AG04450 (cell line): Measurements from ENCODE around the gene SLC30A2. TPM values are rescaled to one million over a fixed set of nuclear protein-coding genes. Genes with fewer than 3 reads are reported as not detected.

Experiments used
- CTCF ChIA-PET: fragments of 300-600, 350-600 bp; formaldehyde crosslinking; extraction: SDS; loops from one replicate; lab custom pipeline; 2022; ENCODE audit warnings: antibody characterized with exemption, inconsistent platforms; lab: Charles Lee
- POLR2A ChIA-PET: fragments of 350-600 bp; formaldehyde crosslinking; extraction: SDS; loops from one replicate; lab custom pipeline; 2021; ENCODE audit warnings: antibody characterized with exemption, inconsistent platforms; lab: Yijun Ruan, JAX
- DNase-seq: peaks from one replicate; pipeline ENCODE4 v3.0.0-alpha.2; 2011; ENCODE audit warnings: low read depth, low spot score
- H3K27ac ChIP-seq: one replicate; pipeline ENCODE4 v1.5.1; 2012; ENCODE audit warnings: low read depth, low read length, control low read depth
- H3K27me3 ChIP-seq: one replicate; pipeline ENCODE4 v1.6.0; 2012; ENCODE audit warnings: low read length; ENCODE audit not compliant: control insufficient read depth, insufficient read depth
- H3K4me3 ChIP-seq: 2 replicates; pipeline ENCODE4 v1.5.1; 2011; ENCODE audit warnings: mild to moderate bottlenecking, low read depth, low read length, control low read depth
- H3K9me3 ChIP-seq: 2 replicates; pipeline ENCODE4 v1.5.1; 2012; ENCODE audit warnings: low read length; ENCODE audit not compliant: control insufficient read depth, insufficient read depth
- CTCF ChIP-seq: IDR thresholded peaks from 2 replicates; pipeline ENCODE4 v1.5.1; 2011; ENCODE audit warnings: low read depth, low read length, control low read depth, inconsistent platforms
- polyA plus RNA-seq: library from polyadenylated mRNA; depleted of rRNA; stranded (reverse); fragments of >200 nt; gene quantifications from 2 replicates; pipeline ENCODE4 v1.2.3, GENCODE V29; 2011

Gene SLC30A2
- polyA plus RNA-seq, 1 experiment = not detected

GRCh38 chr1:26070963-26071342 is 25.0 kb upstream of the SLC30A2 start:
- DNase-seq = no peak
- H3K27me3 ChIP-seq = peaks cover 57% of the 10 kb centered on the region
- no peak overlapping the region for H3K27ac ChIP-seq
- ChIA-PET CTCF (interaction anchor here (1.2 kb wide), 1 partner anchor 34 kb away, joined by 3 read pairs; no protein-coding TSS in a partner anchor), POLR2A (no interaction called here)
- H3K9me3 ChIP-seq = no peaks in the 10 kb centered on the region
- TF ChIP-seq CTCF = no peak
- H3K4me3 ChIP-seq = no peak overlapping the region

DNA sequence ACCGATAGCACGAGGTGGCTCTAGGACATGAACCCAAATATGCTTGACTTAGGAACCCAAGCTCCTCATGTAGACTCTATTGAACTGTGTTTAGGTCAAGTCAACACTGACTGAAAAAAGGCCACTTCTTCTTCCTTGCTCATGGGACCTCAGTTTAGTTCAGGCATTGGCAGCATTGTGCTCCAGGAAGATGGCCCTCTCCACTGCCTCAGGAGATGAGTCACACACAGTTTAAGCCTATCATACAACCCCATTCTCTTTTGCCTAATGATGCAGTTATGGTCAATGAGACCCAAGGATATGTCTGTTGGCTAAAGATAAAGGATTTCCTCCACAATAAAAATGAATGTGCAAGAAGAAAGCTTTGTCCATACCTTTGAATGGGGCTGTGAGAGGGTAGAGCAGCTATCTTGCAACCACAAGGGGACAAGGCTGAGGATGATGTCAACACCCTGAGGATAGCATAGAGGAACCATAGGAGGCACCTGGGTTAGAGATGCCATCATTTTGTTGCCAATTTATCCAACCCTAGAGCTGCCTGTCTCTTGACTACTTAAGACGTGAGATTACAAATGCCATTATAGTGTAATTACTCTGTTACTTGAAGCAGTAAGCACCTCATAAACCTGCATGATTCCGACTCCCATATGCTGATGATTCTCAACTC is 24.5 kb upstream of the SLC30A2 start:
- ChIA-PET POLR2A (no interaction called here), CTCF (interaction anchor here (1.2 kb wide), 1 partner anchor 34 kb away, joined by 3 read pairs; no protein-coding TSS in a partner anchor)
- no peak for DNase-seq
- Histone ChIP-seq H3K27ac (no peak overlapping the region), H3K27me3 (peaks cover 57% of the 10 kb centered on the region), H3K9me3 (no peaks in the 10 kb centered on the region), H3K4me3 (no peak overlapping the region)
- no peak for TF ChIP-seq CTCF

- POLR2A ChIA-PET = interaction anchor here (0.6 kb wide), 1 partner anchor 71 kb away, joined by 3 read pairs; no protein-coding TSS in a partner anchor
- DNase-seq = no peak
- peaks cover 54% of the 10 kb centered on the region for H3K27me3 ChIP-seq
- no peak overlapping the region for H3K27ac ChIP-seq
- no peak overlapping the region for H3K4me3 ChIP-seq
- H3K9me3 ChIP-seq = no peaks in the 10 kb centered on the region
- CTCF ChIA-PET = interaction anchor here (1.2 kb wide), 1 partner anchor 35 kb away, joined by 3 read pairs; no protein-coding TSS in a partner anchor
- no peak for TF ChIP-seq CTCF
Measured at GRCh38 chr1:26069941-26070295, 24.0 kb upstream of the SLC30A2 start.

DNA sequence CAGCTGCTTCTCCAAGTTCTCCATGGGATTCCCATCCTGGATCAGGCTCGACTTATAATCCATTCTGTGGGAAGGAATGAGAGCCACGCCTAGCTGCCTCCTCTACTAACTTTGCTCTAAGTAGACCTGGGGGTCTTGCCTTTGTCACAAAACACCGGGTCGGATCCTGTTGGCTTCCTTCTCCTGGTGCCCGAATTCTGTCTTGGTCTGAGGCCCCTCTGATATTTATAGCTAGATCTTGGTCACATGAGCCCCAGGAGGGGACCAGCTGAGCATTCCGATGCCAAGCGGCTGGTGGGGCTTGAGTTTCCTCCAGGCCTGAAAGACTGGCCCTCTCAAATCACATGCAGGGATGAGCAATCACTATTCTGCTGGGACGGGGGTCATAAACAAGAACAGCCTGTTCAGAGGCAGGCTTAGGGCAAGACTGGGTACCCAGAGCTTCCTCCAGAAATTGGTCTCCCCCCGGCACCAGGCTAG is 21.6 kb upstream of the SLC30A2 start, which contains the start of gene TRIM63:
Gene TRIM63 (minus strand): TSS at position 199 of the 480 bp plus-strand sequence. CDS start 136 bp downstream, at position 63.
- CTCF ChIA-PET = interaction anchor here (1.6 kb wide), 1 partner anchor 350 kb away, joined by 4 read pairs; no protein-coding TSS in a partner anchor
- H3K27ac ChIP-seq = no peak within 1 kb of the TSS
- no peak within 1 kb of the TSS for H3K4me3 ChIP-seq
- POLR2A ChIA-PET = no interaction called here
- no peak for TF ChIP-seq CTCF
- peaks cover 51% of the 10 kb centered on the region for H3K27me3 ChIP-seq
- no peak for DNase-seq
- H3K9me3 ChIP-seq = no peaks in the 10 kb centered on the region

DNA sequence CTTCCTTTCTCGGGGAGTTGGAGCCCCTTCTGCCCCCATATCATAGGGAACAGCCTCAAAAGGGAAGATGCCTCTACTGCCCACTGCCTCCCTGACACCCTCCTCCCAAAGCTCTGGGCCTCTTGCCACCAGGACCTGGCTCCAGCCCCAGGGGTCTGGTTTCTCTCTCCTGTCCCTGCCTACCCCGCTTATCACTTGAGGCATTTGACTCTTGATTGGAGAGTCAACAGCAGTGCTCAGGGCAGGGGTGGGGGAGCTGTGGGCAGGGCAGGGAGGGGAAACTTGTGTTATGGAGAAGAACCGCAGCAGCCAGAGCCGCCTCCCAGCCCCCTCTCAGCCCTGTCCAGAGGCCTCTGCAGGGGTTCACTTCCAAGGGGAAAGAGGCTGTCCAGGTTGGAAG is 20.9 kb upstream of the SLC30A2 start:
- H3K4me3 ChIP-seq = no peak overlapping the region
- ChIA-PET POLR2A (no interaction called here), CTCF (interaction anchor here (1.6 kb wide), 1 partner anchor 350 kb away, joined by 4 read pairs; no protein-coding TSS in a partner anchor)
- no peaks in the 10 kb centered on the region for H3K9me3 ChIP-seq
- H3K27me3 ChIP-seq = peaks cover 47% of the 10 kb centered on the region
- DNase-seq = no peak
- TF ChIP-seq CTCF = no peak
- no peak overlapping the region for H3K27ac ChIP-seq
